CD4-positive, alpha-beta T cell treated with Interleukin-4 for 1 hour (primary cell): Measurements from ENCODE around the gene PTPN7.
"Not testable (repeated sequence)": the region's sequence is repeated elsewhere in the genome, so short reads cannot be mapped to it uniquely, and the experiment has no call there.

Experiments
- DNase-seq, 2 donors: peaks; one replicate each; pipeline ENCODE4 v3.0.0-alpha.2; 2020 to 2022

Gene PTPN7

DNA sequence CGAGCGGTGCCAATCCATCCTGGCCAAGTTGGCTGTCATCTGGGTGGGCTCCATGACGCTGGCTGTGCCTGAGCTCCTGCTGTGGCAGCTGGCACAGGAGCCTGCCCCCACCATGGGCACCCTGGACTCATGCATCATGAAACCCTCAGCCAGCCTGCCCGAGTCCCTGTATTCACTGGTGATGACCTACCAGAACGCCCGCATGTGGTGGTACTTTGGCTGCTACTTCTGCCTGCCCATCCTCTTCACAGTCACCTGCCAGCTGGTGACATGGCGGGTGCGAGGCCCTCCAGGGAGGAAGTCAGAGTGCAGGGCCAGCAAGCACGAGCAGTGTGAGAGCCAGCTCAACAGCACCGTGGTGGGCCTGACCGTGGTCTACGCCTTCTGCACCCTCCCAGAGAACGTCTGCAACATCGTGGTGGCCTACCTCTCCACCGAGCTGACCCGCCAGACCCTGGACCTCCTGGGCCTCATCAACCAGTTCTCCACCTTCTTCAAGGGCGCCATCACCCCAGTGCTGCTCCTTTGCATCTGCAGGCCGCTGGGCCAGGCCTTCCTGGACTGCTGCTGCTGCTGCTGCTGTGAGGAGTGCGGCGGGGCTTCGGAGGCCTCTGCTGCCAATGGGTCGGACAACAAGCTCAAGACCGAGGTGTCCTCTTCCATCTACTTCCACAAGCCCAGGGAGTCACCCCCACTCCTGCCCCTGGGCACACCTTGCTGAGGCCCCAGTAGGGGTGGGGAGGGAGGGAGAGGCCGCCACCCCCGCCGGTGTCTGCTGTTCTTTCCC, 32.4 kb downstream of the PTPN7 start:
- DNase-seq = no peak

DNA sequence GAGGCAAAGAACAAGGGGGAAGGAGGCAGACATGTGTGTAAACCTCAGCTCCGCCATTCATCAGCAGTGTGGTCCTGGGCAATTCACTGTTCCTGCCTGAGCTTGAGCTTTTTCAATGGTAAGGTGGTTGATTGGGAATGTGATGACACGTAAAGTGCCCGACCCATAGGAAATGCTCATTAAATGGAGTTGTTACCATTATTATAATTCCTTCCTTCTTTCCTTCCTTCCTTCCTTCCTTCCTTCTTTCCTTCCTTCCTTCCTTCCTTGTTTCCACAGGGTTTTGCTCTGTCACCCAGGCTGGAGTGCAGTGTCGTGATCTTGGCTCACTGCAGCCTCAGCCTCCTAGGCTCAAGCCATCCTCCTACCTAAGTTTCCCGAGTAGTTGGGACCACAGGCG, 33.3 kb downstream of the PTPN7 start:
- DNase-seq = no peak

DNA sequence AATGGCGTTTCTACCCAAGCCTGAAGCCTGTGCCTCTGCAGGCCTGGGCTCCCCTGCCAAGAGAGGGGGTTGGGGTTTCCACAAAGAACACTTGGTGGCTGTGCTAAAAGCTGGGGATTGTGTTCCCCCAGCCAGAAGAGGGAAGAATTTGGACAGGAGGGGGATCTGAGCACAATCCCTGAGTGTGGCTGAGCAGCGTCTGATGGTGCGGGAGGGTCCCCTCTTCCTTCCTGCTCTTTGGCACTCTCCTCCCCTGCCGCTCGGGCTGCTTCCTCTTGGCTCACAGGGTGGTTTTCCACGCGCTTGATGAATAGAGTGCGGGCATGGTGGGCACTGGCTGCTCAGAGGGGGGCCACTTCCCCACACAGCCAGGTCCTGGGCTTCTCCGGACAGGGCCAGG, 34.0 kb downstream of the PTPN7 start:
- DNase-seq = no peak

DNA sequence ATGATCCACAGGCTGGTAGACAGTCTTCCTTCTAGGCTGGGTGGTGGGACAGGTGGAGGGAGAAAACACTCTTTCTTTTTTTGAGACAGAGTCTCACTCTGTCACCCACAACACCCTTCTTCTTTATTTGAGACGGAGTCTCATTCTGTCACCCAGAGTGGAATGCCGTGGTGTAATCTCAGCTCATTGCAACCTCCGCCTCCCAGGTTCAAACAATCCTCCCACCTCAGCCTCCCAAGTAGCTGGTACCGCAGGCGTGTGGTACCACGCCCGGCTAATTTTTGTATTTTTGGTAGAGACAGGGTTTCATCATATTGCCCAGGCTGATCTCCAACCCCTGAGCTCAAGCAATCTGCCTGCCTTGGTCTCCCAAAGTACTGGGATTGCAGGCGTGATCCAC, 34.8 kb downstream of the PTPN7 start:
- DNase-seq = no peak

DNA sequence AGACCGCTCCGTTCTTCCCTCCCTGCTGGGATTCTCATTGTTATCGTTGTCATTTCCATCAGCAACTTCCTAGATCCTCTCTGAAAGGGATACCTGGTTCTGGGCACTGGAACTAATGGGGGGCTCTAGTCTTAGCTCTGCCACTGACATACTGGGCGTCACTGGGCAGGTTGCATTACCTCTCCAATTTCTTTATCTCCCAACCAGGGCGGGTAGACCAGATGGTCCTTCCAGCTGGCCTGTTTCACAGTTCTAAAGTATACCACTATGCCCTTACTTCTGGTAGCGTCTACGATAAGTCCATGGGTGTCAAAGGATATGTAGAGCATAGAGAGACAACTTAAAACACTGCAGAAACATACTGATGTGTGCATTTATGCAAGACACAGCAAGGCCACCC, 36.3 kb downstream of the PTPN7 start:
- DNase-seq = no peak

DNA sequence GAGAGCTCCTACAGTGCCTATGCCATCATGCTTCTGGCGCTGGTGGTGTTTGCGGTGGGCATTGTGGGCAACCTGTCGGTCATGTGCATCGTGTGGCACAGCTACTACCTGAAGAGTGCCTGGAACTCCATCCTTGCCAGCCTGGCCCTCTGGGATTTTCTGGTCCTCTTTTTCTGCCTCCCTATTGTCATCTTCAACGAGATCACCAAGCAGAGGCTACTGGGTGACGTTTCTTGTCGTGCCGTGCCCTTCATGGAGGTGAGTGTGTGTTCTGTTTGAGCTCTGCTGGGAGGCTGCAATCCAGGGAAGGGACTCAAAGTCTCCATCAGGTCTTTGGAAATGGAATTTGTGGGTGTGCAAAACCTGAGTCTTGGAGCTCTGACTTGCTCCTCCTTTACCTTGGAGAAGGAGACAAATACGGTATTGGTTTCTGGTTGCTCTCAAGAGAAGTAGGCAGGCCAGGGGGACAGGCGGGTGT, 37.0 kb downstream of the PTPN7 start:
- DNase-seq = no peak

DNA sequence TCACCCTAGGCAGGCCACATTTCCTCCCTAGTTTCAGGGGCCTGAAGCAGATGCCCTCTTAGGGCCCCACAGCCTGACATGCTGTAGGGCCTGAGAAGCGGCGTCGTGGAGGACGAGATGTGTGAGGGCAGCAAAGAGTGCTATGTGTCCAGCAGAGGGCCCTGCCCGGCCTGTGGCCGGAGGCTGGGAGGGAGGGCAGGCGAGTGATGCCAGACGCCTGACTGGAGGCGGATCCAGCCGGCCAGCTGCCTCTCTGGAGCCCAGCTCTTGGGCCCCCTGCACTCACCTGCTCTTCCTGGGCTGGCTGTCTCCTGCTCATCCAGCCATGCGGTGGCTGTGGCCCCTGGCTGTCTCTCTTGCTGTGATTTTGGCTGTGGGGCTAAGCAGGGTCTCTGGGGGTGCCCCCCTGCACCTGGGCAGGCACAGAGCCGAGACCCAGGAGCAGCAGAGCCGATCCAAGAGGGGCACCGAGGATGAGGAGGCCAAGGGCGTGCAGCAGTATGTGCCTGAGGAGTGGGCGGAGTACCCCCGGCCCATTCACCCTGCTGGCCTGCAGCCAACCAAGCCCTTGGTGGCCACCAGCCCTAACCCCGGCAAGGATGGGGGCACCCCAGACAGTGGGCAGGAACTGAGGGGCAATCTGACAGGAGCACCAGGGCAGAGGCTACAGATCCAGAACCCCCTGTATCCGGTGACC, 37.6 kb downstream of the PTPN7 start, which contains the start of gene GPR37L1:
TSS of gene GPR37L1 (plus strand) at position 279 of the 697 bp plus-strand sequence. CDS start at position 326, 47 bp downstream.
- no peak for DNase-seq

DNA sequence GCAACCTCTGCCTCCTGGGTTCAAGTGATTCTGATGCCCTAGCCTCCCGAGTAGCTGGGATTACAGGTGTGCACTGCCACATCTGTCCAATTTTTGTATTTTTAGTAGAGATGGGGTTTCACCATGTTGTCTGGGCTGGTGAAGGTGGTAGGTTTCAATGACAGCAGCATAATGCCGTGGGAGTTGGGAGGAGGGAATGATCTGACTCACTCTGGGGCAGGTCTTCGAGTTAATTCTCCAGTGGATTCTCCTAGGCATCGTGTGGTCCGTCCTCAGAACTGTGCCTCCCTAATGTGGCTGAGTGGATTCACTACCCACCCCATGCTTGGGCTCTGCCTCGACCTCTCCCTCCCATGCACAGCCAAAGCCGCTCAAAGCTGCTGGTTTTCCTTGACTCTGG, 39.4 kb downstream of the PTPN7 start:
- no peak for DNase-seq

DNA sequence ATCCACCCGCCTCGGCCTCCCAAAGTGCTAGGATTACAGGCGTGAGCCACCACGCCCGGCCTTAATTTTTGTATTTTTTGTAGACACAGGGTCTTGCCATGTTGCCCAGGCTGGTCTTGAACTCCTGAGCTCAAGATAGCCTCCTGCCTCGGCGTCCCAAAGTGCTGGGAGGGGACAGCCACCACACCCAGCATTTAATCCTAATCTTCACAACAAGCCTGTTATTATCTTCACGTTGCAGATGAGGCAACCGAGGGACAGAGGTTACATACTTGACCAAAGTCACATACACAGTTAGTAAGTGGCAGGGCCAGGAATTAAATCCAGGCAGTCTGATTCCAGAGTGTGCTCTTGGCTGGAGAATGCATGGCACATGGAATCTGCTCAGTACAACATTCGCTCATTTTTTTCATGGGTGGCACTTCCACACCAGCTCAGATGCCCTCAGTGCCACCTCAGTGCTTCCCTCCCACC, 42.5 kb downstream of the PTPN7 start:
- no peak for DNase-seq

DNA sequence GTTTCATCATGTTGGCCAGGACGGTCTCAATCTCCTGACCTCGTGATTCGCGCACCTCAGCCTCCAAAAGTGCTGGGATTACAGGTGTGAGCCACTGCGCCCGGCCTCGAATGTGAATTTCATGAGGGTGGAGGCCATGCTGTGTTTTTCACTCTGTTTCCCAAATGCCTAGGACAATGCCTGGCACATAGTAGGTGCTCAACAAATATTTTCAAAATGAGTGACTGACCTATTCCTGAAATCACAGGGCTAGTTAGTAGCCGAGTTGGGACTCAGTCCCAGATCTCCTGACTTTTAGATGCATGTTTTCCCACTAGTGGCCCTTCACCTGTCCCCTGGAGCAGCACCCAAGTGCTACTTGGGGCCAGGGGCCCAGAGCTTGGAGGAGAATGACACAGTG, 44.1 kb downstream of the PTPN7 start:
- no peak for DNase-seq

DNA sequence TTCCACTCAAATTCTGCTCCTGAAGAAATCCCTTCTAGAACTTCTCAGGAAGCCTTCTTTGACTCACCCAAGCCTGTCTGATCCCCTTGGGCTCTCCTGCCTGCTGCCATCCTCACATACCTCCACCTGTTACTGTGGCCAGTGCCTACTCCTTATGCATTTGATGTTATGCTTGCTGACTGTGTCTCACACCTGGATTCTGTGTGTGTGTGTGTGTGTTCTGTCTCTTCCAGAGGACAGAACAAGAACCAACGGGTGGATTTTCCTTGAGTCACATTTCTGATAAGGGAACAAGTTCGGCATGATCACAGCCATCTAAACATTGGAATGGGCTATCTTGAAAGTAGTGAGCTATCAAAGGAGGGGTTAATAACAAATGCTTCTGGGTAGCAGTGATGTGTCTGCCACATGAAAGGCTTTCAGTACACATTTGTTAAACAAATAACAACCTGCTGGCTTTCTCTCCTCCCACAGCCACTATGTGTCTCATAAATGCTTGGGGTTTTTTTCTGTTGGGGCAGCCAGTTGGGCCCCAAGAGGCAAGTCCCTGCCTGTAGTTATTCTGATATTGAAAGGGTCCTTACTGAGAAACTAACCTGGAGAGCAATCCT, 46.6 kb downstream of the PTPN7 start:
- no peak for DNase-seq

DNA sequence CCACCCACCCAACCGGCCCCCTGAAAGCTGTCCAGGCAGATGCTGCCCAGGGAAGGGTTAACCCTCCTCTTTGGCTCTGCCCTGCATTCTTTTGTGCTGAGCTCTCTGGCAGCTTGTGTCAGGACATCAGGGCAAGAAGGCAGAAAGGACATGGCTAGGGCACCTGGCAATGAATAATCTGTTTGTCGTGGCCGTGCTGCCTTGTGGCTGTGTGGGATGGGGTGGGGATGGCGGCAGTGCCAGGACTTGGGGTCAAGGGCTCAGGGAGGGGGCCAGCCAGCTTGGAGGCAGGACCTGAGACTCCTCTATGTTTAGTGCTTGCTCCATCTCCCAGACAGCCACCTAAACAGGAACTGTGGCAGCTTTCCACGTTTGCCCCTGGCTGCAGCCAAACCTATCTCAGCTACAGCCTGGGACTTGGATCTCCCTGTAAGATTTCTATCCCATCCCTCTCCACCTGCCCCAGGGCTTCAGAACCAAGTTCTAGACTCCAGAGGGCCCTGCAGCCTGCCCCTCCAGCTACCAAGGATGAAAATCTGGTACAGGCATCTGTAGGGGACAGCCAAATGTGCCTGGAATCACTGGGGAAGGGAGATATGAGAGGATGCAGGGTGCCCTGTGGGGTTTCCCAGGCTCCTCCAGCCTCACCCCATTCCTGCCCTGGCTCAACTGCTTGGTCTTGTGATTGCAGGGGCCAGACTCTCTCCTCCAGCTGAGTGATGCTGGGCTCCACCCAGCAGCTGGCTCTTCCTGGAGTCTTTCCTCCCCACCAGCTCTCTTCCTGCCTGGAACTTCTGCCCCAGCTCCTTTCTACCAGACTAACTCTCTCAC, 47.3 kb downstream of the PTPN7 start:
- DNase-seq = no peak

DNA sequence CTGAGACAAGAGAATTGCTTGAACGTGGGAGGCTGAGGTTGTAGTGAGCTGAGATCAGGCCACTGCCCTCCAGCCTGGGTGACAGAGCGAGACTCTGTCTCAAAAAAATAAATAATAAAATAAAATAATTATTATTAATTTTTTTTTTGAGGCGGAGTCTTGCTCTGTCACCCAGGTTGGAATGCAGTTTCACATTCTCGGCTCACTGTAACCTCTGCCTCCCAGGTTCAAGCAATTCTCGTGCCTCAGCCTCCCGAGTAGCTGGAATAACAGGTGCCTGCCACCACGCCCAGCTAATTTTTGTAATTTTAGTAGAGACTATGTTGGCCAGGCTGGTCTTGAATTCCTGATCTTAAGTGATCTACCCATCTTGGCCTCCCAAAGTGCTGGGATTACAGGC, 48.8 kb downstream of the PTPN7 start:
- not testable (repeated sequence) for DNase-seq

DNA sequence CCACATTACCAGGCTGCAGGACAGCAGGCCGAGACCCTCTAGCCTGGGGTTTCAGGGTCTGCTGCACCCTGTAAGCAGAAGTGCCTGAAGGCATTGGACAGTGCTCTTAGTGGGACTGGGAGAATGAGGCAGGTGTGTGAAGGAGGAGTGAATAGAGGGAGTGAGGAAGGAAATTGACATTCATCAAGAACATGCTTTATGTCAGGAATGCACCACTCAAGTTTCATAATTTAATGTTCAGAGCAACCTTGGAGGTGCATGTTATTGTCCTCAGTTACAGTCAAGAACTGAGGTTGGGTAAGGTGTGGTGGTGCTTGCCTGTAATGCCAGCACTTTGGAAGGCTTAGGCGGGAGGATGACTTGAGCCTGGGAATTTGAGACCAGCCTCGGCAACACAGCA, 49.4 kb downstream of the PTPN7 start:
- no peak for DNase-seq

DNA sequence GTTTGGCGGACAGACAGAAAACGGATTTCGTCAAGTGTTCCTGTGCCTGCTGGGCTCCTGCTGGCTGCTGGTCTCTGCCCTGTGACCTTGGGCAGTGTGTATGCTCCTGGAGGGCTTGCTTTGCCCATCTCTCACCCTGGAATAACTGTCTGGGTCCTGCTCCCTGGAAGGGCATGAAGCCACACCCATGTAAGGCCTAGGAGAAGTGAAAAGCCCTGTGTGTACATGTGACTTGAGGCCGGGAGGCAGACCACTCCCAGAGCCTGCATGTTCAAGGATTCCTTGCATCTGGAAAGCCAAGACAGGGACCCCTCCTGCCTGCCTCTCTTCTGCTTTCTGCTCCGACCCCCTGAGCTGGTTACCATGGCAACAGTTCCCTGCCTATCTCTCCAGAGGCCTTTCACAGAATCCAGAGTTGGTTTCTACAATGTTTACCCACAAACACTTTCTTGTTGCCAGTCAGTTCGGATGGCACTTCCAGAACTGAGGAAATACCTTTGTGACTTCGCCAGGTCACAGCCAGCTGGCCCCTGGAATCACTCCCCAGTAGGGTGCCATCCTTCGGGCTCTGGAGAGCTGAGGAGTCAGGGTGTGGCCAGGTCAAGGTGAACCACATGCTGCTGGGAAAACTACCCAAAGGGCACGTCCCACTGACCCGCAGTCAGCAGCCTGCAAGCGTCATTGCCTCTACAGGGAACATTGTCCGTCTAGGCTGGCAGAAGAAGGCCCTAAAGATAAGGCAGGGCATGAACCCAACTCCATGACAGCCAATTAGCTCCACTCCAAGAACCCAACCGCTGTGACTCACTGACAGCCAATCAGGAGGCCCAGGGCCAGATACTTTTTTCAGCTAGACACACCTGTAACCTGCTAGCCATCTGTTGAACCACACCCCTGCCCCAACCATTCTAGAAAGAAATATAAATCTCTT, 52.3 kb downstream of the PTPN7 start:
- no peak for DNase-seq

DNA sequence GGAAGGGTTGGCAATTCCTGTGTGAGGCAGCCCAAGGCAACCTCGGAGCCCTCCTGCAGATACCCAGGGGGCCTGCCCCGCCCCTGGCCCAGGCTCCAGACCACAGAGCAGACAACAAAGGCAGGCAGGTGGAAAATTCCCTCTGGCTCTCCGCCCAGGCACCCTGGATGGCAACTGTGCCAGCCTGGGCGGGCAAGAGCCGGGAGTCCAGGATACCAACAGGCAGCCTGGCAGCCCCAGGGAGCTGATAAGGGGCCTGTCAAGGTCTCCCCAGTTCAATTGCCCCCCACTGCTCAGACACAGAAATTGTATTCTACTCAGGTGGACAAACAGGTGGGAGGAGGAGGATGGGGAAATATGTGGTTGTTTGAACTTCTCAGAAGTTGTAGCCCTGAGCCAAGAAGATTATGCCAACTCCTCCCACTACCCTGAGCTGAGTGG, 53.1 kb downstream of the PTPN7 start:
- no peak for DNase-seq

DNA sequence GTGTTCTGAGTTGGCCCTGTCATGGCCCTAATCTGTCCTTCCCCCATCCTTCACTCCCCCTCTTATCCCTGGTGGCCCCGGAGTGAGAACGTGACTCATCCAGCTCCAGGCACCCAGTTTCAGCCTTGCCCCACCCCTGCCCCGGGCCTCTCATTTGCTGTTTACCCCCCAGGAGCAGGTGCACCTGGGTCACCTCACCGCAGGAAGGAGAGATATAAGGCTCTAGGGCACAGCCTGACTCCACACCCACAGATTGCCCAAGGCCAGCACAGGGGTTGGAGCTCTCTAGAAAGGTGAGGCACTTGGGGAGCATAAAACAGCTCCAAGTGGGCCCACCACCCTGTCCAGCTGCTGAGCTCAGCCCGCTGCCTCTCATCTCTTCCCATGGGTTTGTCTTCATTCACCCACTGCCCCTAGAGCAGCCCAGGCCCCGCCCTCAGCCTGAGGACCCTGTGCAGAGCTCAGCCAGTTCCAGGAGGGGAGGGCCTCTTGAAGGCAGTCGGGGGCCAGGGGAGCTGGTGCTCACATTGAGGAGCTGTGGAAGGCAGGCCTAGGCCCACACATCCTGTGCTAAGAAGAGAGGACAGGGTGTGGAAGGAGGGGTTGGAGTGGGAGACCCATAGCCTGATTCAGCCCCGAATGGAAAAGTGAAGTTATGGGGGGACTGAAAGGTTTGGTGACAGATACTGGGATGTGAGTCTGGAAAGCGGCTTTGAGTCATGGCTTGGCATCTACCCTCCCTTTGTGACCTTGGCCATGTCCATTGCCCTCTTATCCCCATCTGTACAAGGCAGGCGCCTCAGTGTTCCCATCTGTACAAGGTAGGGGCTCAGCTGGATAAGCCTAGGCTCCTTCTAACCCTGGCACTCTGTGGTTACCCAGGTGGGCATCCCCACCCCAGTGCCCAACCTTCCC, 53.8 kb downstream of the PTPN7 start:
- DNase-seq = no peak

DNA sequence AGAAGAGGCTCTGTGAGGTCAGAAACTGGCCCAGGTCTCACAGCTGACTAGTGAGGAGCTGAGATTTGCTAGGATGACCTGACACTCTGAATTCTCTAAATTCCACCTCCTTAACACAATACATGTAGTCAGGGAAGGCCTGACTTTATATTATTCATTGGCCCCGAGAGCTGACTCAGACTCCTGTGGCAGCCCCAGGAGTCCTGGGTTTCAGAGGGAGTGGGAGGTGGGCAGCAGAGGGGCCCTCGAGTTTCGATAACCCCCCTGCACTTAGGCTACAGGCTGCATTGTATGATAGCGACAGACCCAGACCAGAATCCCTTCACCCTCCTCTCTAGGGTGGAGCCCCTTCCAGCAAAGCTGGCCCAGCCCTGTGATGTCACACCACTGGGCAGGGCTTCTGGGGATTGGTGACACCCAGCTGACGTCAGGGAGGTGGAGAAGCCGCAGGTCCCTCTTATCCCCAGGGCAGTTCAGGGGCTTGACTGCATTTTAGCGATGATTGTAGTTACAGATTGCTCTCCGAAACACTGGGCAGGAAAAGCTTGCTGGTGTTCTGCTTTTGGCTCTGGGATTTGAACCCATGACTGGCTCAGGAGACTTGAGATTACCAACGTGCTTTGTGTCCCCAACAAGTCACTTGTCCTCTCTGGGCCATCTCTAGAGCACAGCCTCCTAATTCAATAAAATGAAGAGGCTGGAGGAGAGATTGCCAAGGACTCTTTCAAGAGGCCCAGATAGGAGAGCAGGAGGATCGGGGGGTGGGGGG, 54.6 kb downstream of the PTPN7 start:
- DNase-seq = no peak

DNA sequence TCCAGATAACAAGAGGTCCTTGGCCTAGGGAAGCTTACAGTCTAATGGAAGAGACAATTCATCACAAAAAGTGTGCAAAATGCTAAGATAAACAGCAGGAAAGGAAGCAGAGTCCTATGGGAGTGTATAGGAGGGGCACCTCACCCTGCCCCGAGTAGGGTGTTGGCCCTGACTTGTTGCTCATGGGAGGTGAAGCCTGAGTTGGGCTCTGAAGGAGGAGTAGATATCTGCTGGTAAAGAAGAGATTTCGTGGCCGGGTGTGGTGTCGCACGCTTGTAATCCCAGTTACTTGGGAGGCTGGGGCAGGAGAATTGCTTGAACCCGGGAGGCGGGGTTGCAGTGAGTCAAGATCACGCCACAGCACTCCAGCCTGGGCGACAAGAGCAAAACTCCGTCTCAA, 56.3 kb downstream of the PTPN7 start:
- DNase-seq = no peak

DNA sequence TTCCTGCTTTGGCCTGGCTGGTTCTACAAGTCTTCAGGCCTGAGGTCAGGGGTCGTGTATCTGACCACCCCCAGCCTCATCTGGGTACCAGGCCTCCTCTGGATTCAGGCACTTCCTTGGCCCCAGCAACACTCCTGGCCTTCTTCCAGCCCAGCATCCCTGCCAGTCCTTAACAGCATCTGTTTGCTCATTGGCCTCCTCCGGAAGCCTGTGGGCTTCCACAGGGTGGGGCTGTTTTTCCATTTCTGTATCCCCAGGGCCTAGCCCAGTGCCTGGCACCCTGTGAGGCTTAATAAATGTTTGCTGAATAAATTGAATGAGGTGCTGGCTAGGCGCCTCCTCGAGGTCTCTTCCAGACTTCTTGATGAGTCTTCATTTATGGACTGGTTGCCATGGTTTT, 59.2 kb downstream of the PTPN7 start:
- no peak for DNase-seq
